Thyroid gland (tissue), 4 donors: ENCODE results near the gene HASPIN.

Source experiments
- POLR2A ChIP-seq, 2 donors: fragments of 450-650 bp; IDR thresholded peaks; one replicate each; pipeline ENCODE4 v1.6.1; 2017; ENCODE audit warnings: antibody characterized with exemption in 2 of 2, mild to moderate bottlenecking in 2 of 2, moderate library complexity in 1 of 2
- TF ChIP-seq, protein P1 (sequence below), 6 experiments: fragments of 200-600 bp in 3 of 6; fragments of 450-650 bp in 3 of 6; sonication (generic) in 3 of 6; IDR thresholded peaks; one replicate each; pipeline ENCODE4 v1.5.1; 2016 to 2019; ENCODE audit warnings: antibody characterized with exemption in 6 of 6, mild to moderate bottlenecking in 2 of 6, inconsistent platforms in 1 of 6, moderate library complexity in 1 of 6

DNA sequence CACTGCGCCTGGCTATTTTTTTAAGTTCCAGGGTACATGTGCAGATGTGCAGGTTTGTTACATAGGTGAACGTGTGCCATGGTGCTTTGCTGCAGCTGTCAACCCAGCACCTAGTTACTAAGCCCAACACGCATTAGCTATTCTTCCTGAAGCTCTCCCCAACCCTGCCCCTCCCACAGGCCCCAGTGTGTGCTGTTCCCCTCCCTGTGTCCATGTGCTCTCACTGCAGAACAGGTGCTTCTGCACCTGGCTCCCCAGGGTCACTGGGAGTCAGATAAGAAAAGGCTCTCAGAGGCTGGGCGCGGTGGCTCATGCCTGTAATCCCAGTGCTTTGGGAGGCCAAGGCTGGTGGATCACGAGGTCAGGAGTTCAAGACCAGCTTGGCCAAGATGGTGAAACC lies 6.2 kb downstream of the HASPIN start:
- TF ChIP-seq, protein P1, sequence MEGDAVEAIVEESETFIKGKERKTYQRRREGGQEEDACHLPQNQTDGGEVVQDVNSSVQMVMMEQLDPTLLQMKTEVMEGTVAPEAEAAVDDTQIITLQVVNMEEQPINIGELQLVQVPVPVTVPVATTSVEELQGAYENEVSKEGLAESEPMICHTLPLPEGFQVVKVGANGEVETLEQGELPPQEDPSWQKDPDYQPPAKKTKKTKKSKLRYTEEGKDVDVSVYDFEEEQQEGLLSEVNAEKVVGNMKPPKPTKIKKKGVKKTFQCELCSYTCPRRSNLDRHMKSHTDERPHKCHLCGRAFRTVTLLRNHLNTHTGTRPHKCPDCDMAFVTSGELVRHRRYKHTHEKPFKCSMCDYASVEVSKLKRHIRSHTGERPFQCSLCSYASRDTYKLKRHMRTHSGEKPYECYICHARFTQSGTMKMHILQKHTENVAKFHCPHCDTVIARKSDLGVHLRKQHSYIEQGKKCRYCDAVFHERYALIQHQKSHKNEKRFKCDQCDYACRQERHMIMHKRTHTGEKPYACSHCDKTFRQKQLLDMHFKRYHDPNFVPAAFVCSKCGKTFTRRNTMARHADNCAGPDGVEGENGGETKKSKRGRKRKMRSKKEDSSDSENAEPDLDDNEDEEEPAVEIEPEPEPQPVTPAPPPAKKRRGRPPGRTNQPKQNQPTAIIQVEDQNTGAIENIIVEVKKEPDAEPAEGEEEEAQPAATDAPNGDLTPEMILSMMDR (IDR thresholded peaks at IDR 0.05): no peak
- TF ChIP-seq POLR2A (IDR thresholded peaks at IDR 0.05): no peak
